ENCODE measurements around the gene TBCD.

The TBCD gene

DNA sequence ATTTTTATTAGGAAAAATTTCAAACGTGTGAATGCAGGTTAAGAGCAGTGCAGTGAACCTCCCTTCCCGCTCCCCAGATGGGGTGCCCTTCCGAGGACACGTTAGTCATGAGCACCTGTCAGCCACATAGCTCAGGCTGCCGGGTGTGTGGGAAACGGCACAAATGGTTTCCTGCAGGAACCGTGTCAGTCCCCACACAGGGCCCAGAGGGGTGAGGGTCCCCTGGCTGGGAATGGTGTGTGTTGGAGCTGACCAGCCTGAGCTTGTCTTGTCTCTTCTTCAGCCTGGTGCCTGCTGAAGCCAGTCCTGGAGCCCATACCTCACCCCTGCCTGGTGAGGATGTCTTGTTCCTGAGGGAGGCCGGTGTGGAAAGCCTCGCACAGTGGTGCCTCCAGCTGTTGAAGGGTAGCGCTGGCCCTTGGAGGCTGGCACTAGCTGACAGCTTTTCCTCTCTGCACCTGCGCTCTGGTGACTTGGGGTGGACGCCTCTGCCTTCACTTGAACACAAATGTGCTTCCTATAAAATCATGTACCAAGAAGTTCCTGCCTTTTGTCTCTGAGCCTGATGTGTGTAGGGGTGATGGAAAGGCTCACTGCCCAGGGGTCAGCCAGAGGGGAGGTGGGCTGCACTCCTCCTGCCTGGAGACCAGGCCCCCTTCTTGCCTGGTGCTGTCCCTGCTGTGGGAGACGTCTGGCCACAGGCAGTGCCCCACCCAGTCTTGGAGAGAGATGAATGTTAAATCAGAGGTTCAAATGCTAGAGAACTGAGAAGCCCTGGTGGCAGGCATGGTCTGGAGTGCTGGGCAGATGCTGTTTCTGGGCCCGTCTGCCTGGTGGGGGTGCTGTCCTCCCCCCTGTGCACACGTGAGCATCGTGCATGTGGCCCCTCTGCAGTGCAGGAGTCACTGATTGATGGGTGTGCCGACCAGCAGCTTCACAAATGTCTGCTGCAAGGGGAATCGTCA is 190.6 kb downstream of the TBCD start:
- H4K91ac ChIP-seq (ENCODE audit: low read depth, low read length, poor library complexity) = no peak overlapping the region
- H3K4me2 ChIP-seq (ENCODE audit: insufficient read depth, low read length, poor library complexity, severe bottlenecking) = no peak overlapping the region
- H3K27me3 ChIP-seq (ENCODE audit: control insufficient read depth in 3 of 3, insufficient read depth in 3 of 3, low read depth in 1 of 3, low read length in 3 of 3) = no peaks in the 10 kb centered on the region
- H3K27ac ChIP-seq (replicated peaks; ENCODE audit: low read length) = no peak overlapping the region
- peaks cover 59 to 98% of the 10 kb centered on the region in 2 donors for H3K36me3 ChIP-seq (replicated peaks in 1 of 2; ENCODE audit: control insufficient read depth in 2 of 2, insufficient read depth in 2 of 2, low read length in 2 of 2)
- peaks cover 4% of the 10 kb centered on the region for H3K79me1 ChIP-seq (ENCODE audit: low read depth, low read length)
- H2AK5ac ChIP-seq (ENCODE audit: low read depth, low read length) = no peak overlapping the region
- no peak overlapping the region for H2AFZ ChIP-seq (ENCODE audit: low read length)
- H2BK15ac ChIP-seq (ENCODE audit: low read length) = no peak overlapping the region
- H4K8ac ChIP-seq (ENCODE audit: low read depth, low read length) = no peak overlapping the region
- H2BK5ac ChIP-seq (ENCODE audit: low read length) = no peak overlapping the region
- no peak overlapping the region for H3K4ac ChIP-seq (ENCODE audit: low read length)
- no peak overlapping the region for H3K9ac ChIP-seq (ENCODE audit: low read depth, low read length, poor library complexity)
- H3K4me1 ChIP-seq (ENCODE audit: control insufficient read depth in 2 of 2, insufficient read depth in 1 of 2, low read depth in 1 of 2, low read length in 2 of 2) = no peaks in the 10 kb centered on the region
- H3K4me3 ChIP-seq (ENCODE audit: low read length in 2 of 2) = no peak overlapping the region
- no peak overlapping the region for H3K23ac ChIP-seq (ENCODE audit: low read depth, low read length, poor library complexity)
- no peak overlapping the region for H2BK120ac ChIP-seq (ENCODE audit: low read depth, low read length)
- H3K14ac ChIP-seq (ENCODE audit: low read length) = no peak overlapping the region
- peaks cover 46 to 48% of the 10 kb centered on the region in 2 donors for H3K9me3 ChIP-seq (replicated peaks in 1 of 2; ENCODE audit: control insufficient read depth in 2 of 2, insufficient read depth in 1 of 2, low read depth in 1 of 2, low read length in 2 of 2)
- WGBS, 2 donors (ENCODE audit: extremely low coverage in 2 of 2, insufficient read length in 2 of 2, insufficient replicate concordance in 1 of 2) = no CpG with 5 or more reads among the region's 18 CpGs
- DNase-seq (ENCODE audit: low spot score) = no peak
- H2BK12ac ChIP-seq (ENCODE audit: low read length) = no peak overlapping the region
- H3K18ac ChIP-seq (ENCODE audit: low read length) = no peak overlapping the region

DNA sequence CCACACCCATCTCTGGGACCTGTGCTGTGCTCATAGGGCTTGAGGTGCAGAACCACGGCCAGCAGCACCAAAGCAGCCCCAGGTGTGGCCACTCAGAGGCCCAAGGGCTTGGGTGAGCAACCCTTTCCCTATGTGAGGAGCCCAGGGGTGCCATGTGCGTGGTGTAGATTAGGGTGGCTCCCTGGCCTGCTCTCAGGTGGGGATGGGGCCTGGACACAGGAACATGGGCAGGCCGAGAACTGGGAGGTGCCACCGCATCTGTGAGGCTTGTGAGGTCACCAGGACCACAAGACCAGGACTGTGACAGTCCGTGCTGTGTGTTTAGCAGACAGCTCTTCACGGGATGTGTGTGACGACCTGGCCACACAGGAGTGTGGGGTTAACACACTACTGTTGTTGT is 191.5 kb downstream of the TBCD start:
- H3K14ac ChIP-seq (ENCODE audit: low read length) = no peak overlapping the region
- no peak overlapping the region for H3K27ac ChIP-seq (replicated peaks; ENCODE audit: low read length)
- no peak overlapping the region for H2BK5ac ChIP-seq (ENCODE audit: low read length)
- peak overlapping the region in 1 of 2 donors; percentile 40 for H3K4me3 ChIP-seq (ENCODE audit: low read length in 2 of 2)
- H3K23ac ChIP-seq (ENCODE audit: low read depth, low read length, poor library complexity) = peak overlapping the region; percentile 9
- H3K79me1 ChIP-seq (ENCODE audit: low read depth, low read length) = peaks cover 2% of the 10 kb centered on the region
- no peaks in the 10 kb centered on the region for H3K4me1 ChIP-seq (ENCODE audit: control insufficient read depth in 2 of 2, insufficient read depth in 1 of 2, low read depth in 1 of 2, low read length in 2 of 2)
- peaks cover 56 to 97% of the 10 kb centered on the region in 2 donors for H3K36me3 ChIP-seq (replicated peaks in 1 of 2; ENCODE audit: control insufficient read depth in 2 of 2, insufficient read depth in 2 of 2, low read length in 2 of 2)
- H3K18ac ChIP-seq (ENCODE audit: low read length) = no peak overlapping the region
- no peak for DNase-seq (ENCODE audit: low spot score)
- no peak overlapping the region for H4K8ac ChIP-seq (ENCODE audit: low read depth, low read length)
- H3K4me2 ChIP-seq (ENCODE audit: insufficient read depth, low read length, poor library complexity, severe bottlenecking) = no peak overlapping the region
- no peak overlapping the region for H2BK12ac ChIP-seq (ENCODE audit: low read length)
- H3K9me3 ChIP-seq (replicated peaks in 1 of 2; ENCODE audit: control insufficient read depth in 2 of 2, insufficient read depth in 1 of 2, low read depth in 1 of 2, low read length in 2 of 2) = peaks cover 55 to 57% of the 10 kb centered on the region in 2 donors
- H3K27me3 ChIP-seq (ENCODE audit: control insufficient read depth in 3 of 3, insufficient read depth in 3 of 3, low read depth in 1 of 3, low read length in 3 of 3) = no peaks in the 10 kb centered on the region
- H2AFZ ChIP-seq (ENCODE audit: low read length) = no peak overlapping the region
- no peak overlapping the region for H2BK120ac ChIP-seq (ENCODE audit: low read depth, low read length)
- no CpG with 5 or more reads among the region's 7 CpGs for WGBS, 2 donors (ENCODE audit: extremely low coverage in 2 of 2, insufficient read length in 2 of 2, insufficient replicate concordance in 1 of 2)
- no peak overlapping the region for H2AK5ac ChIP-seq (ENCODE audit: low read depth, low read length)
- H3K4ac ChIP-seq (ENCODE audit: low read length) = no peak overlapping the region
- no peak overlapping the region for H3K9ac ChIP-seq (ENCODE audit: low read depth, low read length, poor library complexity)
- H4K91ac ChIP-seq (ENCODE audit: low read depth, low read length, poor library complexity) = no peak overlapping the region
- no peak overlapping the region for H2BK15ac ChIP-seq (ENCODE audit: low read length)

DNA sequence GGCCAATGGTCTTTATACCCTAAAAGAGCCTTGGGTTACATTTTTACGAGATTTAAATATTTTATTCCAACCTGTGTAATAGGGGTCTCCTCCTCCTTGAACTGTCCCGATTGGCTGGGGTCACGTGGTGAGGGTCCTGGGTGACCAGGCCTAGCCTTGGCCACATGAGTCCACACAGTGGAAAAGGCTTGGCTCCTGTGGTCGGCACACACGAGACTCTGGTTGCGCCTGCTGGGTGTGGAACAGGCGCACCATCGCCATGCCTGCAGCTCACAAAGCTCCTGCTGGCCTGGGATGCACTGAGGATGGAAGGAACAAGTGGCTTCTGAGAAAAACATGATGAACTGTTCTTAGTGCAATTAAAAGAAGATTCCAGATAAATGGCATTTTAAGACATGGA is 191.9 kb downstream of the TBCD start:
- H4K8ac ChIP-seq (ENCODE audit: low read depth, low read length) = no peak overlapping the region
- no peak overlapping the region for H3K4ac ChIP-seq (ENCODE audit: low read length)
- peaks cover 2% of the 10 kb centered on the region for H3K79me1 ChIP-seq (ENCODE audit: low read depth, low read length)
- H3K9me3 ChIP-seq (replicated peaks in 1 of 2; ENCODE audit: control insufficient read depth in 2 of 2, insufficient read depth in 1 of 2, low read depth in 1 of 2, low read length in 2 of 2) = peaks cover 57 to 61% of the 10 kb centered on the region in 2 donors
- no peak overlapping the region for H3K14ac ChIP-seq (ENCODE audit: low read length)
- no peak overlapping the region for H4K91ac ChIP-seq (ENCODE audit: low read depth, low read length, poor library complexity)
- no peak overlapping the region for H2BK15ac ChIP-seq (ENCODE audit: low read length)
- no peak overlapping the region for H2BK5ac ChIP-seq (ENCODE audit: low read length)
- WGBS, 2 donors (ENCODE audit: extremely low coverage in 2 of 2, insufficient read length in 2 of 2, insufficient replicate concordance in 1 of 2) = no CpG with 5 or more reads among the region's 8 CpGs
- no peaks in the 10 kb centered on the region for H3K4me1 ChIP-seq (ENCODE audit: control insufficient read depth in 2 of 2, insufficient read depth in 1 of 2, low read depth in 1 of 2, low read length in 2 of 2)
- H3K27ac ChIP-seq (replicated peaks; ENCODE audit: low read length) = no peak overlapping the region
- no peak for DNase-seq (ENCODE audit: low spot score)
- H2AK5ac ChIP-seq (ENCODE audit: low read depth, low read length) = no peak overlapping the region
- no peak overlapping the region for H2AFZ ChIP-seq (ENCODE audit: low read length)
- no peak overlapping the region for H2BK12ac ChIP-seq (ENCODE audit: low read length)
- no peak overlapping the region for H3K9ac ChIP-seq (ENCODE audit: low read depth, low read length, poor library complexity)
- no peak overlapping the region for H3K18ac ChIP-seq (ENCODE audit: low read length)
- peaks cover 54 to 97% of the 10 kb centered on the region in 2 donors for H3K36me3 ChIP-seq (replicated peaks in 1 of 2; ENCODE audit: control insufficient read depth in 2 of 2, insufficient read depth in 2 of 2, low read length in 2 of 2)
- no peak overlapping the region for H3K23ac ChIP-seq (ENCODE audit: low read depth, low read length, poor library complexity)
- H2BK120ac ChIP-seq (ENCODE audit: low read depth, low read length) = no peak overlapping the region
- H3K4me2 ChIP-seq (ENCODE audit: insufficient read depth, low read length, poor library complexity, severe bottlenecking) = no peak overlapping the region
- H3K4me3 ChIP-seq (ENCODE audit: low read length in 2 of 2) = no peak overlapping the region
- H3K27me3 ChIP-seq (ENCODE audit: control insufficient read depth in 3 of 3, insufficient read depth in 3 of 3, low read depth in 1 of 3, low read length in 3 of 3) = no peaks in the 10 kb centered on the region

DNA sequence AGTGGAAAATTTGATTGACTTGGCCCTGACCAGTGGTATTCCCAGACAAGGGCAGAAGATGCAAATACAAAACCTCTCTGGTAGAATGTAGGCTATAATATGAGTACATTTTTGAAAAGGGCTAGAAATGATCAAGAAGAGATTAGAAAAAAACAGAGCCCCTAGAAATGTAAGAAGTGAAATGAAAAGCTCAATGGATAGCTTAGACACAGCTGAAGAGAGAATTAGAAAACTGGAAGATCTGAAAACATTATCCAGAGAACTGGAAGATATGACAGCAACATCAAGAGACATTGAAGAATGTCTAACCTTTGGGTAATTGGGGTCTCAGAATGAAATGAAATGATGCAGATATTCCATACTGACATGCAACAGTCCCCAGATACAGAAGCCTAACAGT is 193.1 kb downstream of the TBCD start:
- no peak overlapping the region for H3K4me3 ChIP-seq (ENCODE audit: low read length in 2 of 2)

More for the DNA sequence above, 193.1 kb downstream of the TBCD start:
- Histone ChIP-seq H3K27ac (replicated peaks; ENCODE audit: low read length) (no peak overlapping the region), H3K27me3 (ENCODE audit: control insufficient read depth in 3 of 3, insufficient read depth in 3 of 3, low read depth in 1 of 3, low read length in 3 of 3) (no peaks in the 10 kb centered on the region), H4K8ac (ENCODE audit: low read depth, low read length) (no peak overlapping the region), H2AK5ac (ENCODE audit: low read depth, low read length) (no peak overlapping the region), H2BK120ac (ENCODE audit: low read depth, low read length) (no peak overlapping the region), H3K4ac (ENCODE audit: low read length) (no peak overlapping the region), H2BK15ac (ENCODE audit: low read length) (no peak overlapping the region), H3K4me2 (ENCODE audit: insufficient read depth, low read length, poor library complexity, severe bottlenecking) (no peak overlapping the region), H3K14ac (ENCODE audit: low read length) (no peak overlapping the region), H2AFZ (ENCODE audit: low read length) (no peak overlapping the region), H3K79me1 (ENCODE audit: low read depth, low read length) (peaks cover 2% of the 10 kb centered on the region), H2BK12ac (ENCODE audit: low read length) (no peak overlapping the region), H3K23ac (ENCODE audit: low read depth, low read length, poor library complexity) (no peak overlapping the region), H3K4me1 (ENCODE audit: control insufficient read depth in 2 of 2, insufficient read depth in 1 of 2, low read depth in 1 of 2, low read length in 2 of 2) (no peaks in the 10 kb centered on the region), H3K18ac (ENCODE audit: low read length) (no peak overlapping the region), H3K36me3 (replicated peaks in 1 of 2; ENCODE audit: control insufficient read depth in 2 of 2, insufficient read depth in 2 of 2, low read length in 2 of 2) (peaks cover 50 to 97% of the 10 kb centered on the region in 2 donors), H3K9ac (ENCODE audit: low read depth, low read length, poor library complexity) (no peak overlapping the region), H4K91ac (ENCODE audit: low read depth, low read length, poor library complexity) (no peak overlapping the region), H3K9me3 (replicated peaks in 1 of 2; ENCODE audit: control insufficient read depth in 2 of 2, insufficient read depth in 1 of 2, low read depth in 1 of 2, low read length in 2 of 2) (peaks cover 63 to 73% of the 10 kb centered on the region in 2 donors), H2BK5ac (ENCODE audit: low read length) (no peak overlapping the region)
- no peak for DNase-seq (ENCODE audit: low spot score)
